ENCODE measurements around the gene AGPS. TPM values are rescaled to one million over a fixed set of nuclear protein-coding genes. Genes with fewer than 3 reads are reported as not detected.
"Not testable (repeated sequence)": the region's sequence is repeated elsewhere in the genome, so short reads cannot be mapped to it uniquely, and the experiment has no call there.

AGPS gene
- total RNA-seq, 3 donors from 2014 or later (not counting 1 experiment from before 2014, with no cell fraction given) = 27.4 to 36.0 (median 35.6) TPM

GRCh38 chr2:177478907-177479306 lies 86.3 kb downstream of the AGPS start:
- peaks cover 4% of the 10 kb centered on the region for H3K36me3 ChIP-seq (ENCODE audit: control insufficient read depth, insufficient read depth, low read length)
- Mint-ChIP-seq H3K36me3 (peaks cover 7% of the 10 kb centered on the region), H3K4me3 (no peak overlapping the region), H3K27me3 (ENCODE audit: low read depth in 2 of 2) (no peaks in the 10 kb centered on the region), H3K27ac (no peak overlapping the region), H3K4me1 (peaks cover 0 to 9% of the 10 kb centered on the region in 2 donors), H3K9me3 (peaks cover 0 to 4% of the 10 kb centered on the region in 2 donors)
- TF ChIP-seq, protein P1, sequence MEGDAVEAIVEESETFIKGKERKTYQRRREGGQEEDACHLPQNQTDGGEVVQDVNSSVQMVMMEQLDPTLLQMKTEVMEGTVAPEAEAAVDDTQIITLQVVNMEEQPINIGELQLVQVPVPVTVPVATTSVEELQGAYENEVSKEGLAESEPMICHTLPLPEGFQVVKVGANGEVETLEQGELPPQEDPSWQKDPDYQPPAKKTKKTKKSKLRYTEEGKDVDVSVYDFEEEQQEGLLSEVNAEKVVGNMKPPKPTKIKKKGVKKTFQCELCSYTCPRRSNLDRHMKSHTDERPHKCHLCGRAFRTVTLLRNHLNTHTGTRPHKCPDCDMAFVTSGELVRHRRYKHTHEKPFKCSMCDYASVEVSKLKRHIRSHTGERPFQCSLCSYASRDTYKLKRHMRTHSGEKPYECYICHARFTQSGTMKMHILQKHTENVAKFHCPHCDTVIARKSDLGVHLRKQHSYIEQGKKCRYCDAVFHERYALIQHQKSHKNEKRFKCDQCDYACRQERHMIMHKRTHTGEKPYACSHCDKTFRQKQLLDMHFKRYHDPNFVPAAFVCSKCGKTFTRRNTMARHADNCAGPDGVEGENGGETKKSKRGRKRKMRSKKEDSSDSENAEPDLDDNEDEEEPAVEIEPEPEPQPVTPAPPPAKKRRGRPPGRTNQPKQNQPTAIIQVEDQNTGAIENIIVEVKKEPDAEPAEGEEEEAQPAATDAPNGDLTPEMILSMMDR (IDR thresholded peaks at IDR 0.05) = no peak
- no peaks in the 10 kb centered on the region for H3K27me3 ChIP-seq (ENCODE audit: control insufficient read depth, insufficient read depth, low read length)
- H3K27ac ChIP-seq (ENCODE audit: low read length) = no peak overlapping the region
- H3K4me1 ChIP-seq (ENCODE audit: control insufficient read depth, insufficient read depth, low read length) = no peaks in the 10 kb centered on the region
- ATAC-seq (no peak), DNase-seq (no peak)
- H3K4me3 ChIP-seq (ENCODE audit: low read length) = no peak overlapping the region
- WGBS (ENCODE audit: insufficient coverage) = 100% methylated on average over 2 of the region's 2 CpGs
- intact Hi-C loops (cut with micrococcal nuclease) = no loop called here
- H3K9me3 ChIP-seq (ENCODE audit: control insufficient read depth, insufficient read depth, low read length) = no peaks in the 10 kb centered on the region

GRCh38 chr2:177482195-177482594 lies 89.6 kb downstream of the AGPS start:
- H3K4me3 ChIP-seq (ENCODE audit: low read length) = no peak overlapping the region
- DNase-seq (no peak), ATAC-seq (no peak)
- intact Hi-C loops (cut with micrococcal nuclease) = no loop called here
- no peak overlapping the region for H3K27ac Mint-ChIP-seq
- no peaks in the 10 kb centered on the region for H3K4me1 ChIP-seq (ENCODE audit: control insufficient read depth, insufficient read depth, low read length)
- H3K9me3 Mint-ChIP-seq = peaks cover 0 to 4% of the 10 kb centered on the region in 2 donors
- peaks cover 7% of the 10 kb centered on the region for H3K36me3 Mint-ChIP-seq
- H3K27me3 ChIP-seq (ENCODE audit: control insufficient read depth, insufficient read depth, low read length) = no peaks in the 10 kb centered on the region
- TF ChIP-seq, protein P1 (IDR thresholded peaks at IDR 0.05) = no peak
- H3K27me3 Mint-ChIP-seq (ENCODE audit: low read depth in 2 of 2) = no peaks in the 10 kb centered on the region
- H3K4me3 Mint-ChIP-seq = no peak overlapping the region
- peaks cover 7% of the 10 kb centered on the region for H3K36me3 ChIP-seq (ENCODE audit: control insufficient read depth, insufficient read depth, low read length)
- H3K9me3 ChIP-seq (ENCODE audit: control insufficient read depth, insufficient read depth, low read length) = no peaks in the 10 kb centered on the region
- H3K27ac ChIP-seq (ENCODE audit: low read length) = no peak overlapping the region
- peaks cover 0 to 4% of the 10 kb centered on the region in 2 donors for H3K4me1 Mint-ChIP-seq

GRCh38 chr2:177483531-177483930 lies 91.0 kb downstream of the AGPS start:
- no peak overlapping the region for H3K4me3 ChIP-seq (ENCODE audit: low read length)
- H3K4me1 ChIP-seq (ENCODE audit: control insufficient read depth, insufficient read depth, low read length) = no peaks in the 10 kb centered on the region
- Mint-ChIP-seq H3K36me3 (peaks cover 1% of the 10 kb centered on the region), H3K4me1 (peaks cover 0 to 4% of the 10 kb centered on the region in 2 donors), H3K4me3 (no peak overlapping the region), H3K9me3 (no peaks in the 10 kb centered on the region), H3K27me3 (ENCODE audit: low read depth in 2 of 2) (no peaks in the 10 kb centered on the region), H3K27ac (no peak overlapping the region)
- H3K27me3 ChIP-seq (ENCODE audit: control insufficient read depth, insufficient read depth, low read length) = no peaks in the 10 kb centered on the region
- peaks cover 7% of the 10 kb centered on the region for H3K36me3 ChIP-seq (ENCODE audit: control insufficient read depth, insufficient read depth, low read length)
- DNase-seq (no peak), ATAC-seq (no peak)
- TF ChIP-seq, protein P1 (IDR thresholded peaks at IDR 0.05) = no peak
- H3K9me3 ChIP-seq (ENCODE audit: control insufficient read depth, insufficient read depth, low read length) = no peaks in the 10 kb centered on the region
- intact Hi-C loops (cut with micrococcal nuclease) = no loop called here
- no peak overlapping the region for H3K27ac ChIP-seq (ENCODE audit: low read length)
- 100% methylated on average over 2 of the region's 2 CpGs for WGBS (ENCODE audit: insufficient coverage)

- TF ChIP-seq, protein P1 (IDR thresholded peaks at IDR 0.05) = no peak
- Histone ChIP-seq H3K27me3 (ENCODE audit: control insufficient read depth, insufficient read depth, low read length) (no peaks in the 10 kb centered on the region), H3K27ac (ENCODE audit: low read length) (no peak overlapping the region), H3K4me1 (ENCODE audit: control insufficient read depth, insufficient read depth, low read length) (no peaks in the 10 kb centered on the region), H3K9me3 (ENCODE audit: control insufficient read depth, insufficient read depth, low read length) (no peaks in the 10 kb centered on the region), H3K4me3 (ENCODE audit: low read length) (no peak overlapping the region), H3K36me3 (ENCODE audit: control insufficient read depth, insufficient read depth, low read length) (peaks cover 7% of the 10 kb centered on the region)
- ATAC-seq (no peak), DNase-seq (no peak)
- Mint-ChIP-seq H3K4me1 (peaks cover 0 to 4% of the 10 kb centered on the region in 2 donors), H3K4me3 (no peak overlapping the region), H3K9me3 (no peaks in the 10 kb centered on the region), H3K27me3 (ENCODE audit: low read depth in 2 of 2) (no peaks in the 10 kb centered on the region), H3K36me3 (no peaks in the 10 kb centered on the region), H3K27ac (no peak overlapping the region)
- intact Hi-C loops (cut with micrococcal nuclease) = no loop called here
- WGBS (ENCODE audit: insufficient coverage) = 97% methylated on average over 14 of the region's 14 CpGs
These were observed 91.7 kb downstream of the AGPS start for GRCh38 chr2:177484180-177484795.

GRCh38 chr2:177485657-177486056 lies 93.1 kb downstream of the AGPS start:
- H3K27me3 ChIP-seq (ENCODE audit: control insufficient read depth, insufficient read depth, low read length); H3K27ac ChIP-seq (ENCODE audit: low read length); H3K4me1 ChIP-seq (ENCODE audit: control insufficient read depth, insufficient read depth, low read length); H3K27ac Mint-ChIP-seq; H3K4me3 ChIP-seq (ENCODE audit: low read length); H3K27me3 Mint-ChIP-seq (ENCODE audit: low read depth in 2 of 2); DNase-seq; H3K4me3 Mint-ChIP-seq; H3K9me3 ChIP-seq (ENCODE audit: control insufficient read depth, insufficient read depth, low read length); intact Hi-C loops (cut with micrococcal nuclease); H3K4me1 Mint-ChIP-seq; H3K36me3 Mint-ChIP-seq; ATAC-seq; H3K9me3 Mint-ChIP-seq; H3K36me3 ChIP-seq (ENCODE audit: control insufficient read depth, insufficient read depth, low read length): not testable (repeated sequence)
- 88% methylated on average over 2 of the region's 5 CpGs for WGBS (ENCODE audit: insufficient coverage)

All from natural killer cell (primary cell).